ENCODE measurements around the gene CERS3.

The CERS3 gene

DNA sequence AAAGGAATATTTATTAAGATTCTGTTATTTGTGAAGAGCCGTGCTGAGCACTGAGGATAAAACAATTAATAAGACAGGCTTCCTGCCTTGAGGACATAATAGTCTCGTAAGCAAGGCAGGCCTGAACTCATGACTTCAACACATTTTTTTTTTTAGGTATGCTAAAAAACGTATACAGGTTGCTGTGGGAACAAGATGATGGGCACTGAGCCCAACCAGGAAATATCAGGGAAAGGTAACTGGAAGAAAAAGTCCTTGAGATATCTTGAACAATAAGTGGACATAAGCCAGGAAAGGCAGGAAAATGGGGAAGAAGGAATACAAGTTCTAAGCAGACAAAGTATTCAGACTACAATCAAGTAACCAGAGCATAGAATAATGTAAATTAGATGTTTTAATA lies 26.1 kb downstream of the CERS3 start:
- no peak for TF ChIP-seq CTCF (IDR thresholded peaks at IDR 0.05; ENCODE audit: borderline replicate concordance, insufficient read depth, low read depth, low read length)
- no peak overlapping the region for H3K4me3 ChIP-seq (ENCODE audit: low read depth, low read length)

- TF ChIP-seq CTCF (IDR thresholded peaks at IDR 0.05; ENCODE audit: borderline replicate concordance, insufficient read depth, low read depth, low read length): no peak
- H3K4me3 ChIP-seq (ENCODE audit: low read depth, low read length): no peak overlapping the region
These were observed 27.6 kb downstream of the CERS3 start for GRCh38 chr15:100501117-100501516.

- H3K4me3 ChIP-seq (ENCODE audit: low read depth, low read length): no peak overlapping the region
- TF ChIP-seq CTCF (IDR thresholded peaks at IDR 0.05; ENCODE audit: borderline replicate concordance, insufficient read depth, low read depth, low read length): no peak
These were observed 28.3 kb downstream of the CERS3 start for GRCh38 chr15:100500226-100500990.

DNA sequence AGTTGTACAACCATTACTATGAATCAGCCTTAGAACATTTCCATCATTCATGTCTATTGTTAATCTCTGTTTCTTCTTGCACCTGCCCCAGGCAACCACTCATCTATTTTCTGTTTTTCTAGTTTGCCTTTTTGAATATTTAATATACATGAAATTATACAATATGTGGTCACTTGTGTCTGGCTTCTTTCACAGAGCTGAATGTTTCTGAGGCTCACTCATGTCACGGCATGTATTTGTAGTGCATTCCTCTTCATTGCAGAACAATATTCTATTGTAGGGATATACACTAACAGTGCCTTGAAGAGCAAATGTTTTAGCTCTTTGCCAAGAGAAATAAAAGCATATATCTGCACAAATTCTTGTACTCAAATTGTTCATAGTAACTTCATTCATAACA lies 32.9 kb downstream of the CERS3 start:
- no peak for TF ChIP-seq CTCF (IDR thresholded peaks at IDR 0.05; ENCODE audit: borderline replicate concordance, insufficient read depth, low read depth, low read length)
- no peak overlapping the region for H3K4me3 ChIP-seq (ENCODE audit: low read depth, low read length)

- no peak for TF ChIP-seq CTCF (IDR thresholded peaks at IDR 0.05; ENCODE audit: borderline replicate concordance, insufficient read depth, low read depth, low read length)
- no peak overlapping the region for H3K4me3 ChIP-seq (ENCODE audit: low read depth, low read length)
These were observed 35.5 kb downstream of the CERS3 start for GRCh38 chr15:100493213-100493612.

- TF ChIP-seq CTCF (IDR thresholded peaks at IDR 0.05; ENCODE audit: borderline replicate concordance, insufficient read depth, low read depth, low read length): no peak
These were observed 44.3 kb downstream of the CERS3 start for GRCh38 chr15:100484443-100484842.

GRCh38 chr15:100483370-100483769 lies 45.4 kb downstream of the CERS3 start:
- TF ChIP-seq CTCF (IDR thresholded peaks at IDR 0.05; ENCODE audit: borderline replicate concordance, insufficient read depth, low read depth, low read length): no peak
- H3K4me3 ChIP-seq (ENCODE audit: low read depth, low read length): no peak overlapping the region

More at GRCh38 chr15:100484443-100484842, 44.3 kb downstream of the CERS3 start:
- no peak overlapping the region for H3K4me3 ChIP-seq (ENCODE audit: low read depth, low read length)

All from GM12875 (cell line).